ENCODE data around the gene MROH2A. TPM values are rescaled to one million over a fixed set of nuclear protein-coding genes. Genes with fewer than 3 reads are reported as not detected.

MROH2A gene
- total RNA-seq, 1 donor from 2014 or later: not detected

- Histone ChIP-seq H3K9me3 (no peaks in the 10 kb centered on the region), H3K4me3 (no peak overlapping the region), H3K36me3 (no peaks in the 10 kb centered on the region), H3K27ac (no peak overlapping the region), H3K27me3 (no peaks in the 10 kb centered on the region), H3K4me1 (no peaks in the 10 kb centered on the region)
- DNase-seq (ENCODE audit: extremely low spot score in 2 of 2): no peak
- intact Hi-C loops (cut with DNase I): no loop called here
- no peak for TF ChIP-seq CTCF (IDR thresholded peaks at IDR 0.05)
Observed at GRCh38 chr2:233761040-233761769, 16.9 kb upstream of the MROH2A start.

- Histone ChIP-seq H3K27me3 (no peaks in the 10 kb centered on the region), H3K4me3 (no peak overlapping the region), H3K36me3 (no peaks in the 10 kb centered on the region), H3K27ac (no peak overlapping the region), H3K4me1 (no peaks in the 10 kb centered on the region), H3K9me3 (no peaks in the 10 kb centered on the region)
- DNase-seq (ENCODE audit: extremely low spot score in 2 of 2): no peak
- TF ChIP-seq CTCF (IDR thresholded peaks at IDR 0.05) (no peak), POLR2A (IDR thresholded peaks at IDR 0.05) (no peak), POLR2AphosphoS5 (IDR thresholded peaks at IDR 0.05; ENCODE audit: insufficient read depth in 1 of 2, low read depth in 1 of 2) (no peak)
- intact Hi-C loops (cut with DNase I): no loop called here
Observed at GRCh38 chr2:233764264-233764663, 13.9 kb upstream of the MROH2A start.

- DNase-seq (ENCODE audit: extremely low spot score in 2 of 2): no peak
- intact Hi-C loops (cut with DNase I): no loop called here
- no peak for TF ChIP-seq POLR2A (IDR thresholded peaks at IDR 0.05)
- no peak for TF ChIP-seq CTCF (IDR thresholded peaks at IDR 0.05)
- TF ChIP-seq POLR2AphosphoS5 (IDR thresholded peaks at IDR 0.05; ENCODE audit: insufficient read depth in 1 of 2, low read depth in 1 of 2): no peak
Observed at GRCh38 chr2:233764761-233765160, 13.4 kb upstream of the MROH2A start.

GRCh38 chr2:233766416-233766815, 11.7 kb upstream of the MROH2A start:
- no peaks in the 10 kb centered on the region for H3K9me3 ChIP-seq
- no peak for TF ChIP-seq CTCF (IDR thresholded peaks at IDR 0.05)
- TF ChIP-seq POLR2A (IDR thresholded peaks at IDR 0.05): no peak
- no peak for TF ChIP-seq POLR2AphosphoS5 (IDR thresholded peaks at IDR 0.05; ENCODE audit: insufficient read depth in 1 of 2, low read depth in 1 of 2)
- H3K27me3 ChIP-seq: no peaks in the 10 kb centered on the region
- intact Hi-C loops (cut with DNase I): no loop called here
- H3K4me1 ChIP-seq: no peaks in the 10 kb centered on the region
- no peaks in the 10 kb centered on the region for H3K36me3 ChIP-seq
- no peak for DNase-seq (ENCODE audit: extremely low spot score in 2 of 2)
- H3K4me3 ChIP-seq: no peak overlapping the region
- no peak overlapping the region for H3K27ac ChIP-seq

More at GRCh38 chr2:233764761-233765160, 13.4 kb upstream of the MROH2A start:
- Histone ChIP-seq H3K4me3 (no peak overlapping the region), H3K27me3 (no peaks in the 10 kb centered on the region), H3K9me3 (no peaks in the 10 kb centered on the region), H3K4me1 (no peaks in the 10 kb centered on the region), H3K27ac (no peak overlapping the region), H3K36me3 (no peaks in the 10 kb centered on the region)

- Histone ChIP-seq H3K4me3 (no peak overlapping the region), H3K9me3 (no peaks in the 10 kb centered on the region), H3K4me1 (no peaks in the 10 kb centered on the region), H3K36me3 (no peaks in the 10 kb centered on the region), H3K27me3 (no peaks in the 10 kb centered on the region), H3K27ac (no peak overlapping the region)
- TF ChIP-seq POLR2A (IDR thresholded peaks at IDR 0.05): no peak
- intact Hi-C loops (cut with DNase I): no loop called here
- DNase-seq (ENCODE audit: extremely low spot score in 2 of 2): no peak
Observed at GRCh38 chr2:233768076-233768475, 10.1 kb upstream of the MROH2A start.
